A549 (cell line): ENCODE measurements around the gene STX12. TPM values are rescaled to one million over a fixed set of nuclear protein-coding genes. Genes with fewer than 3 reads are reported as not detected.

Experiments used
- ATAC-seq, 2 experiments: fragments of 200-7000 bp in 1 of 2; fragments of >200 bp in 1 of 2; cut with Nextera tagmentation in 1 of 2; cut with Tn5 transposase in 1 of 2; 3 replicates each; pipeline versions ENCODE4 v1.8.0 to v1.9.1; 2018 to 2020; ENCODE audit warnings: mild to moderate bottlenecking in 1 of 2, moderate library complexity in 1 of 2
- CTCF ChIA-PET: fragments of 300-600 bp; sonication (Branson Sonifier 250); formaldehyde crosslinking; extraction: SDS; loops from one replicate; lab custom pipeline; 2021; ENCODE audit warnings: antibody characterized with exemption, inconsistent platforms; lab: Yijun Ruan, JAX
- POLR2A ChIA-PET: fragments of 350-600 bp; formaldehyde crosslinking; extraction: SDS; loops from one replicate; lab custom pipeline; 2021; ENCODE audit warnings: antibody characterized with exemption, inconsistent platforms; lab: Yijun Ruan, JAX
- DNase-seq, 2 experiments: peaks; one replicate each; pipeline versions ENCODE4 v3.0.0 to v3.0.0-alpha.2; 2011 to 2016; ENCODE audit warnings: low read depth in 1 of 2, low spot score in 1 of 2
- FAIRE-seq: peaks from 2 replicates; lab custom pipeline; 2011; peaks lifted over from hg19 to GRCh38; lab: Jason Lieb, UNC
- H3K27ac ChIP-seq, 2 experiments: fragments of >200 bp; sonication (Bioruptor Twin); formaldehyde crosslinking; 3 replicates each; pipeline ENCODE4 v1.5.1; 2016 to 2017
- H3K4me1 ChIP-seq: fragments of >200 bp; sonication (Bioruptor Twin); formaldehyde crosslinking; 3 replicates; pipeline ENCODE4 v1.6.1; 2016
- H3K4me2 ChIP-seq: fragments of >200 bp; sonication (Bioruptor Twin); formaldehyde crosslinking; 3 replicates; pipeline ENCODE4 v1.6.1; 2016
- H3K4me3 ChIP-seq: fragments of >200 bp; sonication (Bioruptor Twin); formaldehyde crosslinking; 3 replicates; pipeline ENCODE4 v1.5.1; 2016
- H3K9me3 ChIP-seq: fragments of >200 bp; sonication (Bioruptor Twin); formaldehyde crosslinking; 3 replicates; pipeline ENCODE4 v1.6.1; 2016
- BHLHE40 ChIP-seq: IDR thresholded peaks from 2 replicates; pipeline ENCODE4 v1.6.1; 2012; ENCODE audit warnings: low read depth, low read length, inconsistent platforms
- CHD2 ChIP-seq: fragments of 150-350 bp; IDR thresholded peaks from 2 replicates; pipeline ENCODE4 v1.6.1; 2014; ENCODE audit warnings: low read length; ENCODE audit not compliant: partially characterized antibody
- EHF ChIP-seq: fragments of 250-450 bp; sonication (Bioruptor Pico); IDR thresholded peaks from 2 replicates; pipeline ENCODE4 v1.5.0; 2020; ENCODE audit warnings: mild to moderate bottlenecking
- EHMT2 ChIP-seq: fragments of 200-600 bp; sonication (generic); IDR thresholded peaks from 2 replicates; pipeline ENCODE4 v1.6.1; 2016; ENCODE audit warnings: antibody characterized with exemption, low read depth, mild to moderate bottlenecking, moderate library complexity
- EP300 ChIP-seq, 2 experiments: fragments of >200 bp; sonication (Bioruptor Twin); formaldehyde crosslinking; IDR thresholded peaks; 2 replicates in 1 of 2; 3 replicates in 1 of 2; pipeline ENCODE4 v1.6.1; 2016 to 2017
- ESRRA ChIP-seq: fragments of 150-350 bp; IDR thresholded peaks from 2 replicates; pipeline ENCODE4 v1.6.1; 2014; ENCODE audit warnings: mild to moderate bottlenecking, low read length, borderline replicate concordance
- FOSB ChIP-seq: fragments of 250-450 bp; sonication (Bioruptor Pico); IDR thresholded peaks from 2 replicates; pipeline ENCODE4 v1.5.0; 2020; ENCODE audit warnings: mild to moderate bottlenecking, moderate library complexity
- FOXS1 ChIP-seq: fragments of 250-450 bp; sonication (Bioruptor Pico); IDR thresholded peaks from 2 replicates; pipeline ENCODE4 v1.5.0; 2020; ENCODE audit warnings: mild to moderate bottlenecking, moderate library complexity
- HOXA7 ChIP-seq: fragments of 250-450 bp; sonication (Bioruptor Pico); IDR thresholded peaks from 2 replicates; pipeline ENCODE4 v1.5.0; 2020; ENCODE audit warnings: mild to moderate bottlenecking, moderate library complexity
- HOXB5 ChIP-seq: fragments of 250-450 bp; sonication (Bioruptor Pico); IDR thresholded peaks from 2 replicates; pipeline ENCODE4 v1.5.0; 2020; ENCODE audit warnings: mild to moderate bottlenecking, moderate library complexity
- KDM5A ChIP-seq: fragments of 200-600 bp; sonication (generic); IDR thresholded peaks from 2 replicates; pipeline ENCODE4 v1.6.1; 2016; ENCODE audit warnings: antibody characterized with exemption, mild to moderate bottlenecking
- MAFK ChIP-seq: fragments of 450-650 bp; IDR thresholded peaks from 2 replicates; pipeline ENCODE4 v1.6.1; 2014; ENCODE audit not compliant: partially characterized antibody
- MAZ ChIP-seq: fragments of 150-350 bp; IDR thresholded peaks from 2 replicates; pipeline ENCODE4 v1.6.1; 2014; ENCODE audit warnings: antibody characterized with exemption, low read depth, low read length, borderline replicate concordance
- MYC ChIP-seq: IDR thresholded peaks from 2 replicates; pipeline ENCODE4 v1.6.1; 2012; ENCODE audit warnings: mild to moderate bottlenecking, inconsistent platforms, low read length, improper control_type of control experiment, borderline replicate concordance
- NR3C1 ChIP-seq: fragments of >200 bp; sonication (Bioruptor Twin); formaldehyde crosslinking; IDR thresholded peaks from 3 replicates; pipeline ENCODE4 v1.6.1; 2017
- POLR2A ChIP-seq: IDR thresholded peaks from 2 replicates; pipeline ENCODE4 v1.6.1; 2012; ENCODE audit warnings: mild to moderate bottlenecking, low read length
- RARB ChIP-seq: fragments of 250-450 bp; sonication (Bioruptor Pico); IDR thresholded peaks from 2 replicates; pipeline ENCODE4 v1.8.0; 2021; ENCODE audit warnings: mild to moderate bottlenecking, moderate library complexity
- RCOR1 ChIP-seq: fragments of 150-350 bp; IDR thresholded peaks from 2 replicates; pipeline ENCODE4 v1.6.1; 2014; ENCODE audit warnings: antibody characterized with exemption, low read length, low read depth
- SMC3 ChIP-seq: fragments of >200 bp; sonication (Bioruptor Twin); formaldehyde crosslinking; IDR thresholded peaks from 3 replicates; pipeline ENCODE4 v1.6.1; 2018; ENCODE audit warnings: inconsistent platforms
- SREBF2 ChIP-seq: fragments of 450-650 bp; IDR thresholded peaks from 2 replicates; pipeline ENCODE4 v1.6.1; 2014; ENCODE audit warnings: mild to moderate bottlenecking, moderate library complexity
- TP53 ChIP-seq: fragments of 250-450 bp; sonication (Bioruptor Pico); IDR thresholded peaks from 2 replicates; pipeline ENCODE4 v1.5.0; 2021; ENCODE audit warnings: mild to moderate bottlenecking, moderate library complexity
- ZNF302 ChIP-seq: fragments of 250-450 bp; sonication (Bioruptor Pico); IDR thresholded peaks from 2 replicates; pipeline ENCODE4 v1.9.0; 2021; ENCODE audit warnings: inconsistent platforms, mild to moderate bottlenecking, moderate library complexity
- WGBS: methylation state at CpG from one replicate; pipeline ENCODE4 v1.1.6; 2017; ENCODE audit errors: missing lambda C conversion rate; 5-methylcytosine and 5-hydroxymethylcytosine counted together
- polyA plus RNA-seq, 4 experiments: library from polyadenylated mRNA; depleted of rRNA in 3 of 4; stranded (reverse); fragments of >200 nt; fragmentation: RNase III in 1 of 4; extraction: RNeasy Plus Mini Kit Qiagen cat#74134 plus additional on column Dnase treatment in 1 of 4; gene quantifications; 2 replicates in 3 of 4; 3 replicates in 1 of 4; pipeline ENCODE4 v1.2.3, GENCODE V29; 2011 to 2017
- TF ChIP-seq, protein P1 (sequence below): fragments of 250-450 bp; sonication (Bioruptor Pico); IDR thresholded peaks from 2 replicates; pipeline ENCODE4 v1.5.0; 2020; ENCODE audit warnings: low read depth, mild to moderate bottlenecking, moderate library complexity
- TF ChIP-seq, protein P2 (sequence below): fragments of >200 bp; sonication (Bioruptor Twin); formaldehyde crosslinking; IDR thresholded peaks from 3 replicates; pipeline ENCODE4 v1.6.1; 2016
- TF ChIP-seq, protein P3 (sequence below): fragments of 200-600 bp; sonication (generic); IDR thresholded peaks from 2 replicates; pipeline ENCODE4 v1.6.1; 2016; ENCODE audit warnings: antibody characterized with exemption, mild to moderate bottlenecking, moderate library complexity

STX12 gene
- polyA plus RNA-seq, 2 of the 4 experiments (the other 2 are of a cell fraction) = 11.9 to 14.6 TPM

DNA sequence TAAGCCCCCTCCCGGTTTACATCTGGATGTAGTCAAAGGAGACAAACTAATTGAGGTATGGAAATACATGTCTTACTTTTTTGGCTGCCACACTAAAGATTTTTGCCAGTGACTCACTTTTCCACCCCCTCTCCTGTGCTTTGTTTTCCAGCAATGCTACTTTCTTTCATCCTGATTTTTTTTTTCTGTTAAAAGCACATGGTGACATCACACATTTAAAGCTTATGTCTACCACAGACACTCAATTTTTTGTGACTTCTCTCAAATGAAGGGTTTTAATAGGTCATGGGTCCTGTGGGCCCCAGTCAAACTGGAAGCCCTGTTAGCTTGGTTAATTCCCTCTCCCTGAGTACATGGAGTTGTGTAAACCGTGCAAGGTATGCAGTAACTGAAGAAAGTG lies 59.7 kb downstream of the STX12 start (continued):
- TF ChIP-seq EHMT2 (no peak), NR3C1 (no peak), FOSB (no peak)

DNA sequence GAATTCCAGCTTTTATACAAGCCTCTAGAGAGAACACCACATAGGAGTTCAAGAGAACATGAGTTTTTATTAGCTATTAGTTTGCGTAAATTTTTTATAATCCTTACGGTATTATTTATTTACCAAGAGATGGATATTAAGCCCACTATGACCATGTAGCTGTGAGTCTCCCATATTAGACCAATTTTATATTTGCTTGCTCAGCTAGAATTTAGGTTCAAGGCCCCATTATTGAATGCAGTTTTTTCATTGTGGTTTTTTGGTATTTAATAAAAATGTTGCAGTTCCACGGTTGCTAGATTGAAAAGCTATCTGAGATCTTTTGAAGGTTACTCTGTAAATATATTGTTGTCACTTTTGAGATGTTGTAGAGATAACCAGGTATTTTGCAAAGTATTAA lies 60.5 kb downstream of the STX12 start:
- Histone ChIP-seq H3K4me3 (no peak overlapping the region), H3K27ac (no peak overlapping the region), H3K4me2 (no peak overlapping the region), H3K9me3 (no peaks in the 10 kb centered on the region), H3K4me1 (peaks cover 16% of the 10 kb centered on the region; the same call in 2 of the 3 replicates)
- 90% methylated on average over 3 of the region's 3 CpGs for WGBS
- FAIRE-seq (no peak), DNase-seq (no peak), ATAC-seq (no peak)
- ChIA-PET POLR2A (no interaction called here), CTCF (interaction anchor here (1.1 to 3.6 kb wide), 3 partner anchors 7 to 24 kb away, joined by 3 to 11 read pairs (median 5); no protein-coding TSS in a partner anchor)
- TF ChIP-seq POLR2A = no peak
- peak; percentile 54 for TF ChIP-seq MAFK

DNA sequence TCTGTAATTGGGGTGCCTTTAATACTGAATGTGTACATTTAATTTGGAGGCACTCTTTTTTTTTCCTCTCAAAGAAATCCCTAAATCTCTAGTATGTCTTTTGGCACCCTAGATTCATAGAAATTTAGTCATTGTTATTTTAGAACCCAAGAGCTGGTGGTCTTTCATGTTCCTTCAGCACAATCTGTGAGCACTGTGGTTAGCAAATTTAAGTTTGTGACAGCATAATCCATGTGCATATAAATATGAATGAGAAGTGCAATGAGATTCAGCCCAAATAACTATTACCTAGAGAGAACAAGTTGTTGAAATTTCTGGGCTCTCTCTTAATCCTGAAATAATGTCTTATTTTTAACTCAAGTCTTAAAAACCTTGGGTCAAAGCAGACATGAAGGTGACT lies 62.0 kb downstream of the STX12 start:
- DNase-seq = no peak
- ATAC-seq = no peak
- no peak overlapping the region for H3K4me2 ChIP-seq
- POLR2A ChIA-PET = interaction anchor here (0.7 kb wide), 1 partner anchor 237 kb away, joined by 3 read pairs; no protein-coding TSS in a partner anchor
- no peak for FAIRE-seq
- no peaks in the 10 kb centered on the region for H3K9me3 ChIP-seq
- CTCF ChIA-PET = interaction anchor here (1.2 to 3.6 kb wide), 3 partner anchors 22 to 145 kb away, joined by 4 to 11 read pairs (median 4); partner anchors contain the start of gene FAM76A
- no peak overlapping the region for H3K4me3 ChIP-seq
- peaks cover 16% of the 10 kb centered on the region; the same call in 2 of the 3 replicates for H3K4me1 ChIP-seq
- TF ChIP-seq FOXS1 (CRISPR knock-in tag) (no peak), RCOR1 (no peak), SMC3 (no peak)
- no peak overlapping the region for H3K27ac ChIP-seq

DNA sequence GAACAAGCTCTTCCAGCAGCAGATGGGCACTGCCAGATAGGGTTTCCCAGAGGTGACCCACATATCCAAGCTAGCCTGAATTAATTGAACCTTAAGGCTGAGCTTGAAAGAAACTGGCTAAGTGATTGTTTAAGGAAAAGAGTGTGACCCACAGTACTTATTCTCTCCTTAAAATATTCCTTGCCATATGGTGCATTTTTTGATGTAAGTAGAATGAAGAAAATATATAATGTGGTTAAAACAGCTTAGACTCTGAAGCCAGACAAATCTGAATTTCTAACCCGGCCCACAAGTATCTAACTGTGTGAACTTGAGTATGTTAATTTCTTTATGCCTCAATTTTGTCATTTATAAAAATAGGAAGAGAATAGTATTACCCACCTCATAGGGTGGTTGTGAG lies 62.5 kb downstream of the STX12 start:
- no peak overlapping the region for H3K4me2 ChIP-seq
- 91% methylated on average over 1 of the region's 1 CpG for WGBS
- H3K4me3 ChIP-seq = no peak overlapping the region
- ATAC-seq = no peak
- no peaks in the 10 kb centered on the region for H3K9me3 ChIP-seq
- FAIRE-seq = no peak
- H3K27ac ChIP-seq = no peak overlapping the region
- CTCF ChIA-PET = interaction anchor here (1.0 to 3.6 kb wide), 3 partner anchors 22 to 125 kb away, joined by 3 to 11 read pairs (median 4); partner anchors contain the start of genes FAM76A and XKR8
- H3K4me1 ChIP-seq = peaks cover 16% of the 10 kb centered on the region; the same call in 2 of the 3 replicates
- POLR2A ChIA-PET = no interaction called here
- DNase-seq = no peak
- TF ChIP-seq KDM5A (no peak), EHF (no peak), MYC (no peak), RARB (CRISPR knock-in tag) (no peak), ESRRA (no peak), TP53 (CRISPR knock-in tag) (no peak), HOXA7 (CRISPR knock-in tag) (no peak), HOXB5 (CRISPR knock-in tag) (no peak), ZNF302 (CRISPR knock-in tag) (no peak), SREBF2 (no peak), MAFK (no peak), BHLHE40 (no peak), FOXS1 (CRISPR knock-in tag) (no peak), CHD2 (no peak), EP300 (IDR thresholded peaks at IDR 0.05) (no peak), SMC3 (no peak), MAZ (no peak)
- TF ChIP-seq, protein P1, sequence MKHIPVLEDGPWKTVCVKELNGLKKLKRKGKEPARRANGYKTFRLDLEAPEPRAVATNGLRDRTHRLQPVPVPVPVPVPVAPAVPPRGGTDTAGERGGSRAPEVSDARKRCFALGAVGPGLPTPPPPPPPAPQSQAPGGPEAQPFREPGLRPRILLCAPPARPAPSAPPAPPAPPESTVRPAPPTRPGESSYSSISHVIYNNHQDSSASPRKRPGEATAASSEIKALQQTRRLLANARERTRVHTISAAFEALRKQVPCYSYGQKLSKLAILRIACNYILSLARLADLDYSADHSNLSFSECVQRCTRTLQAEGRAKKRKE (CRISPR knock-in tag) = no peak
- TF ChIP-seq, protein P2, sequence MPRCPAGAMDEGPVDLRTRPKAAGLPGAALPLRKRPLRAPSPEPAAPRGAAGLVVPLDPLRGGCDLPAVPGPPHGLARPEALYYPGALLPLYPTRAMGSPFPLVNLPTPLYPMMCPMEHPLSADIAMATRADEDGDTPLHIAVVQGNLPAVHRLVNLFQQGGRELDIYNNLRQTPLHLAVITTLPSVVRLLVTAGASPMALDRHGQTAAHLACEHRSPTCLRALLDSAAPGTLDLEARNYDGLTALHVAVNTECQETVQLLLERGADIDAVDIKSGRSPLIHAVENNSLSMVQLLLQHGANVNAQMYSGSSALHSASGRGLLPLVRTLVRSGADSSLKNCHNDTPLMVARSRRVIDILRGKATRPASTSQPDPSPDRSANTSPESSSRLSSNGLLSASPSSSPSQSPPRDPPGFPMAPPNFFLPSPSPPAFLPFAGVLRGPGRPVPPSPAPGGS = no peak
- TF ChIP-seq, protein P3, sequence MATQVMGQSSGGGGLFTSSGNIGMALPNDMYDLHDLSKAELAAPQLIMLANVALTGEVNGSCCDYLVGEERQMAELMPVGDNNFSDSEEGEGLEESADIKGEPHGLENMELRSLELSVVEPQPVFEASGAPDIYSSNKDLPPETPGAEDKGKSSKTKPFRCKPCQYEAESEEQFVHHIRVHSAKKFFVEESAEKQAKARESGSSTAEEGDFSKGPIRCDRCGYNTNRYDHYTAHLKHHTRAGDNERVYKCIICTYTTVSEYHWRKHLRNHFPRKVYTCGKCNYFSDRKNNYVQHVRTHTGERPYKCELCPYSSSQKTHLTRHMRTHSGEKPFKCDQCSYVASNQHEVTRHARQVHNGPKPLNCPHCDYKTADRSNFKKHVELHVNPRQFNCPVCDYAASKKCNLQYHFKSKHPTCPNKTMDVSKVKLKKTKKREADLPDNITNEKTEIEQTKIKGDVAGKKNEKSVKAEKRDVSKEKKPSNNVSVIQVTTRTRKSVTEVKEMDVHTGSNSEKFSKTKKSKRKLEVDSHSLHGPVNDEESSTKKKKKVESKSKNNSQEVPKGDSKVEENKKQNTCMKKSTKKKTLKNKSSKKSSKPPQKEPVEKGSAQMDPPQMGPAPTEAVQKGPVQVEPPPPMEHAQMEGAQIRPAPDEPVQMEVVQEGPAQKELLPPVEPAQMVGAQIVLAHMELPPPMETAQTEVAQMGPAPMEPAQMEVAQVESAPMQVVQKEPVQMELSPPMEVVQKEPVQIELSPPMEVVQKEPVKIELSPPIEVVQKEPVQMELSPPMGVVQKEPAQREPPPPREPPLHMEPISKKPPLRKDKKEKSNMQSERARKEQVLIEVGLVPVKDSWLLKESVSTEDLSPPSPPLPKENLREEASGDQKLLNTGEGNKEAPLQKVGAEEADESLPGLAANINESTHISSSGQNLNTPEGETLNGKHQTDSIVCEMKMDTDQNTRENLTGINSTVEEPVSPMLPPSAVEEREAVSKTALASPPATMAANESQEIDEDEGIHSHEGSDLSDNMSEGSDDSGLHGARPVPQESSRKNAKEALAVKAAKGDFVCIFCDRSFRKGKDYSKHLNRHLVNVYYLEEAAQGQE = no peak
